Inflammatory macrophage treated with lipopolysaccharide for 1 hour (primary cell): ENCODE results near the gene CBX2.

Experiments used
- DNase-seq, 2 donors: peaks; one replicate each; pipeline ENCODE4 v3.0.0-alpha.2; 2020 to 2022

Gene CBX2

GRCh38 chr17:79777894-79778503 lies at the start of gene CBX2:
CBX2 (plus strand) TSS chr17:79778148; CDS start chr17:79778236, 88 bp downstream.
- DNase-seq = peak; percentile 58 to 76

GRCh38 chr17:79728169-79728907 lies 49.6 kb upstream of the CBX2 start:
- DNase-seq = peak; percentile 77 to 92

- DNase-seq = no peak
These were observed 49.0 kb upstream of the CBX2 start for GRCh38 chr17:79728908-79729471.

GRCh38 chr17:79729761-79730160 lies 48.2 kb upstream of the CBX2 start:
- DNase-seq = no peak

- DNase-seq = no peak
These were observed 47.5 kb upstream of the CBX2 start for GRCh38 chr17:79730437-79730768.

GRCh38 chr17:79730769-79731483 lies 47.0 kb upstream of the CBX2 start, which contains the start of gene ENPP7:
ENPP7 (plus strand) TSS chr17:79730943; CDS start chr17:79731140, 197 bp downstream.
- no peak for DNase-seq

- no peak for DNase-seq
These were observed 45.7 kb upstream of the CBX2 start for GRCh38 chr17:79732254-79732653.

GRCh38 chr17:79732804-79733691 lies 44.9 kb upstream of the CBX2 start:
- peak; percentile 52 to 67 for DNase-seq

- DNase-seq = no peak
These were observed 44.3 kb upstream of the CBX2 start for GRCh38 chr17:79733692-79734070.

GRCh38 chr17:79735096-79735495 lies 42.9 kb upstream of the CBX2 start:
- no peak for DNase-seq

- no peak for DNase-seq
These were observed 40.7 kb upstream of the CBX2 start for GRCh38 chr17:79737046-79737921.

GRCh38 chr17:79737922-79738578 lies 39.9 kb upstream of the CBX2 start:
- no peak for DNase-seq

GRCh38 chr17:79738643-79739042 lies 39.3 kb upstream of the CBX2 start:
- no peak for DNase-seq

GRCh38 chr17:79739148-79740062 lies 38.5 kb upstream of the CBX2 start:
- no peak for DNase-seq

- no peak for DNase-seq
These were observed 37.5 kb upstream of the CBX2 start for GRCh38 chr17:79740413-79740812.

- no peak for DNase-seq
These were observed 36.6 kb upstream of the CBX2 start for GRCh38 chr17:79741401-79741750.

- peak; percentile 17 to 75 for DNase-seq
These were observed 36.0 kb upstream of the CBX2 start for GRCh38 chr17:79741751-79742588.

- DNase-seq = no peak
These were observed 35.4 kb upstream of the CBX2 start for GRCh38 chr17:79742589-79742918.

- no peak for DNase-seq
These were observed 34.9 kb upstream of the CBX2 start for GRCh38 chr17:79742951-79743476.
